CD4-positive, CD25-positive, alpha-beta regulatory T cell (primary cell): ENCODE results near the gene CDH13. TPM values are rescaled to one million over a fixed set of nuclear protein-coding genes. Genes with fewer than 3 reads are reported as not detected.

Experiments used
- ATAC-seq, 2 donors: fragments of 150-1000 bp; cut with Tn5 transposase; one replicate each; pipeline ENCODE4 v1.10.0; 2021; ENCODE audit warnings: low read depth in 2 of 2, moderate number of reproducible peaks in 2 of 2, moderate library complexity in 1 of 2
- DNase-seq, 3 donors: peaks; one replicate each; pipeline versions ENCODE4 v3.0.0 to v3.0.0-alpha.2; 2012 to 2022; ENCODE audit warnings: mixed read lengths in 1 of 3
- H3K27ac ChIP-seq: one replicate; pipeline ENCODE4 v1.7.0; 2013; ENCODE audit warnings: mild to moderate bottlenecking, low read length; ENCODE audit not compliant: insufficient read depth, poor library complexity, severe bottlenecking
- H3K27me3 ChIP-seq: one replicate; pipeline ENCODE4 v1.7.0; 2013; ENCODE audit warnings: low read length; ENCODE audit not compliant: control insufficient read depth, insufficient read depth
- H3K36me3 ChIP-seq: one replicate; pipeline ENCODE4 v1.7.0; 2013; ENCODE audit warnings: mild to moderate bottlenecking, low read length, moderate library complexity; ENCODE audit not compliant: control insufficient read depth, insufficient read depth
- H3K4me1 ChIP-seq: 2 replicates; pipeline ENCODE4 v1.7.0; 2013; ENCODE audit warnings: mild to moderate bottlenecking, low read length; ENCODE audit not compliant: insufficient read depth, control insufficient read depth, poor library complexity, severe bottlenecking
- H3K4me3 ChIP-seq: one replicate; pipeline ENCODE4 v1.7.0; 2013; ENCODE audit warnings: low read depth, mild to moderate bottlenecking, low read length, moderate library complexity
- H3K9me3 ChIP-seq, 2 experiments: 1 replicate in 1 of 2; 2 replicates in 1 of 2; pipeline ENCODE4 v1.7.0; 2013; ENCODE audit warnings: low read length in 2 of 2, mild to moderate bottlenecking in 1 of 2, moderate library complexity in 1 of 2; ENCODE audit not compliant: control insufficient read depth in 2 of 2
- H3K27ac Mint-ChIP-seq, 3 donors: one replicate each; pipeline ENCODE4 v1.8.0; 2020 to 2022; ENCODE audit warnings: mild to moderate bottlenecking in 3 of 3, mixed read lengths in 3 of 3, moderate library complexity in 2 of 3
- H3K27me3 Mint-ChIP-seq: one replicate; pipeline ENCODE4 v1.8.0; 2022; ENCODE audit warnings: mild to moderate bottlenecking, mixed read lengths
- H3K36me3 Mint-ChIP-seq: one replicate; pipeline ENCODE4 v1.8.0; 2020; ENCODE audit warnings: mixed read lengths
- H3K4me1 Mint-ChIP-seq, 4 donors: one replicate each; pipeline ENCODE4 v1.8.0; 2020 to 2022; ENCODE audit warnings: mixed read lengths in 4 of 4, mild to moderate bottlenecking in 1 of 4
- H3K4me3 Mint-ChIP-seq, 4 donors: one replicate each; pipeline ENCODE4 v1.8.0; 2020 to 2022; ENCODE audit warnings: mild to moderate bottlenecking in 4 of 4, mixed read lengths in 4 of 4, moderate library complexity in 3 of 4
- H3K9me3 Mint-ChIP-seq, 7 donors: one replicate each; pipeline ENCODE4 v1.8.0; 2020 to 2022; ENCODE audit warnings: mixed read lengths in 7 of 7, mild to moderate bottlenecking in 3 of 7, moderate library complexity in 2 of 7
- polyA plus RNA-seq, 4 donors: library from polyadenylated mRNA; unstranded; fragments of 300-500 nt; fragmentation: Illumina TruSeq; gene quantifications; one replicate each; pipeline ENCODE4 v1.2.3, GENCODE V29; 2021
- total RNA-seq: library from RNA; stranded (reverse); gene quantifications from one replicate; pipeline ENCODE4 v1.2.3, GENCODE V29; 2022

The CDH13 gene
- not detected for total RNA-seq
- not detected for polyA plus RNA-seq

DNA sequence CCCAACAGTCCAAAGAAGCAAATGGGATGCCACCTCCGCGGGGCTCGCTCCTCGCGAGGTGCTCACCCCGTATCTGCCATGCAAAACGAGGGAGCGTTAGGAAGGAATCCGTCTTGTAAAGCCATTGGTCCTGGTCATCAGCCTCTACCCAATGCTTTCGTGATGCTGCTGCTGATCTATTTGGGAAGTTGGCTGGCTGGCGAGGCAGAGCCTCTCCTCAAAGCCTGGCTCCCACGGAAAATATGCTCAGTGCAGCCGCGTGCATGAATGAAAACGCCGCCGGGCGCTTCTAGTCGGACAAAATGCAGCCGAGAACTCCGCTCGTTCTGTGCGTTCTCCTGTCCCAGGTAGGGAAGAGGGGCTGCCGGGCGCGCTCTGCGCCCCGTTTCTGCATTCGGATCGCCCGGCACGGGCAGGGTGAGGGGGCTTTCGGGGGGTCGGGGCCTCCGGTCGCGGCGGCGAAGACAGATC lies at the start of gene CDH13:
Gene CDH13 (plus strand): TSS at position 179 of the 471 bp plus-strand sequence.
- DNase-seq (no peak), ATAC-seq (no peak)
- Histone ChIP-seq H3K36me3 (no peaks in the 10 kb centered on the region), H3K27me3 (peaks cover 27% of the 10 kb centered on the region), H3K9me3 (no peaks in the 10 kb centered on the region), H3K4me3 (no peak within 1 kb of the TSS), H3K27ac (no peak within 1 kb of the TSS), H3K4me1 (no peaks in the 10 kb centered on the region)
- H3K4me1 Mint-ChIP-seq: peaks cover 0 to 5% (median 2%) of the 10 kb centered on the region in 4 donors
- no peak within 1 kb of the TSS for H3K27ac Mint-ChIP-seq
- H3K4me3 Mint-ChIP-seq: peak within 1 kb of the TSS in 1 of 4 donors; percentile 48
- peaks cover 51% of the 10 kb centered on the region for H3K27me3 Mint-ChIP-seq
- peaks cover 0 to 1% (median 0%) of the 10 kb centered on the region in 7 donors for H3K9me3 Mint-ChIP-seq
- no peaks in the 10 kb centered on the region for H3K36me3 Mint-ChIP-seq

DNA sequence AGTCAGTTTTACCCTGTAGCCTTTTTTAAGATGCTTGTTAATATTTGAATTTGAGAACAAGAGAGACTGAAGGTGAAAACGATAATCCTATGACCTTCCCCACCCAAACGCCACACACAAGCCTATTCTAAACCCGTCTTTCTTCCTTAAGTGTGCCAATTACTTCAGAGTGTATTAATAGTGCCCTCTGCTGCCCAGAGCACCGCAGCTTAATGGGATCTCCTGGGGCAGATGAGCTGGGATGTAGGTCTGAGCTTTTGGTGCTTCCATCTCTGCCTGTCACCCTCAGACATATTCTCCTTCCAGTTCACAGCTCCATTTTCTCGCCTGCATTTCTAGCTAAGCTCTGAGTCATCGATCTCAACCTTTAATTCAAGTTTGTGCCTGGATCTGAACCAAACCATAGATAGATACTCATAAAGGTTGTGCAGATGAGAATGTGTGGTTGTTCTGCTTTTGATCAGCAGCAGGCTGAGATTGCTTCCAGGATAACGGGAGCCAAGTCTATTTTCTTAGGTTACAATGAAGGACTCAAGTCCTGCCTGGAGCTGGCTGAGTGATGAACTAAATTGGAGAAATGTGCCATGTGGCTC lies 46.4 kb upstream of the CDH13 start:
- peaks cover 4% of the 10 kb centered on the region for H3K27me3 Mint-ChIP-seq
- no peak for DNase-seq

DNA sequence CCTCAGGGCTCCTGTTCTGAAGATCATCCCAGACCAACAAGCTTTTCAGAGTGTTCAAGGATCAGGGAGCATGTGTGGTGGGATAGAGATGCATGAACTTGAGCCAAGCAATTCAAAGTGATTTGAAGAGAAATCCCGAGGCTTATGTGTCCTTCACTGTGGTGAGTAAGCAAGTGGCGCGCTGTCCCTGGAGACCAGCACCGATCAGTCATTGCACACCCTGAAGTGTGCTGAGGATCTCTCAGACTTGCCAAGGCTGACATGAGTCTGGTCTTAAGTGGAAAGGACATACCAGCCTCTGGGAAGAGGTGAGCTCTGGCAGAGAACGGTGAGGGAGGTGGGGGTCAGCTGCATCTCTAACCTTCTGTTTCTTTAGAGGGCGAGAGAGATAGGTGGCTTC lies 43.8 kb upstream of the CDH13 start:
- Histone ChIP-seq H3K9me3 (no peaks in the 10 kb centered on the region), H3K4me3 (no peak overlapping the region), H3K27me3 (no peaks in the 10 kb centered on the region), H3K27ac (no peak overlapping the region), H3K36me3 (no peaks in the 10 kb centered on the region), H3K4me1 (no peaks in the 10 kb centered on the region)
- H3K4me3 Mint-ChIP-seq: no peak overlapping the region
- peaks cover 0 to 3% (median 0%) of the 10 kb centered on the region in 7 donors for H3K9me3 Mint-ChIP-seq
- no peaks in the 10 kb centered on the region for H3K4me1 Mint-ChIP-seq
- no peak overlapping the region for H3K27ac Mint-ChIP-seq
- no peak for DNase-seq
- no peak for ATAC-seq
- H3K36me3 Mint-ChIP-seq: no peaks in the 10 kb centered on the region
- H3K27me3 Mint-ChIP-seq: peaks cover 4% of the 10 kb centered on the region

More for the DNA sequence above, 46.4 kb upstream of the CDH13 start:
- H3K27ac Mint-ChIP-seq: no peak overlapping the region
- Histone ChIP-seq H3K9me3 (no peaks in the 10 kb centered on the region), H3K36me3 (no peaks in the 10 kb centered on the region), H3K27me3 (no peaks in the 10 kb centered on the region), H3K4me3 (no peak overlapping the region), H3K27ac (no peak overlapping the region), H3K4me1 (no peaks in the 10 kb centered on the region)
- H3K4me1 Mint-ChIP-seq: no peaks in the 10 kb centered on the region
- peaks cover 0 to 3% (median 0%) of the 10 kb centered on the region in 7 donors for H3K9me3 Mint-ChIP-seq
- H3K36me3 Mint-ChIP-seq: no peaks in the 10 kb centered on the region
- H3K4me3 Mint-ChIP-seq: no peak overlapping the region
- ATAC-seq: no peak

DNA sequence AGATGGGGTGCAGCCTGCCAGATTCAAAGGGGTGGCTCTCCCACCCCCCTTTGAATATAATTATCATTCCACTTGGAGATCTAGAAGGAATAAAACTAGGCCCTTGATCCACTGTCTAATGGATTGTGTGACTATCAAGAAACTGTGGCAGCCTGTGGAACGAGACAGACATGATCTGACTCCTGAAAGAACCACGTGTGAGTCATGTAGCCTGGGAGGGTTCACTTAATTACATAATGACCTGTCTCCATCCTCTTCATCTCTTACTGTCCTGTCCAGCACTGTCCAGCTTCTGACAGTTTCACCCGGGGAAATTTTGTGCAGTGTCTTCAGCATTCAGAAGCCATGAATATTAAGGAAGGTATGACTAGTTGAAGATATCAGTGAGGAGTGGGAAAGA lies 43.3 kb upstream of the CDH13 start:
- Histone ChIP-seq H3K9me3 (no peaks in the 10 kb centered on the region), H3K36me3 (no peaks in the 10 kb centered on the region), H3K4me1 (no peaks in the 10 kb centered on the region), H3K27me3 (no peaks in the 10 kb centered on the region), H3K27ac (no peak overlapping the region), H3K4me3 (no peak overlapping the region)
- ATAC-seq (no peak), DNase-seq (no peak)
- no peaks in the 10 kb centered on the region for H3K36me3 Mint-ChIP-seq
- H3K4me1 Mint-ChIP-seq: no peaks in the 10 kb centered on the region
- H3K9me3 Mint-ChIP-seq: peaks cover 0 to 3% (median 0%) of the 10 kb centered on the region in 7 donors
- H3K4me3 Mint-ChIP-seq: no peak overlapping the region
- peaks cover 4% of the 10 kb centered on the region for H3K27me3 Mint-ChIP-seq
- H3K27ac Mint-ChIP-seq: no peak overlapping the region

- H3K36me3 Mint-ChIP-seq: no peaks in the 10 kb centered on the region
- H3K27ac Mint-ChIP-seq: no peak overlapping the region
Measured at GRCh38 chr16:82584553-82585152, 42.1 kb upstream of the CDH13 start.

GRCh38 chr16:82585675-82586074 lies 41.1 kb upstream of the CDH13 start:
- no peaks in the 10 kb centered on the region for H3K9me3 ChIP-seq
- H3K27ac ChIP-seq: no peak overlapping the region
- peaks cover 0 to 3% (median 0%) of the 10 kb centered on the region in 7 donors for H3K9me3 Mint-ChIP-seq
- H3K36me3 Mint-ChIP-seq: no peaks in the 10 kb centered on the region
- no peaks in the 10 kb centered on the region for H3K27me3 ChIP-seq
- DNase-seq: no peak
- no peak overlapping the region for H3K4me3 Mint-ChIP-seq
- no peaks in the 10 kb centered on the region for H3K4me1 Mint-ChIP-seq
- H3K4me3 ChIP-seq: no peak overlapping the region
- H3K27me3 Mint-ChIP-seq: peaks cover 4% of the 10 kb centered on the region
- H3K36me3 ChIP-seq: no peaks in the 10 kb centered on the region
- no peak overlapping the region for H3K27ac Mint-ChIP-seq
- H3K4me1 ChIP-seq: no peaks in the 10 kb centered on the region
- no peak for ATAC-seq

More at GRCh38 chr16:82584553-82585152, 42.1 kb upstream of the CDH13 start:
- Histone ChIP-seq H3K27ac (no peak overlapping the region), H3K4me1 (no peaks in the 10 kb centered on the region), H3K36me3 (no peaks in the 10 kb centered on the region), H3K4me3 (no peak overlapping the region), H3K27me3 (no peaks in the 10 kb centered on the region), H3K9me3 (no peaks in the 10 kb centered on the region)
- Mint-ChIP-seq H3K4me1 (no peaks in the 10 kb centered on the region), H3K4me3 (no peak overlapping the region), H3K27me3 (peaks cover 4% of the 10 kb centered on the region), H3K9me3 (peaks cover 0 to 3% (median 0%) of the 10 kb centered on the region in 7 donors)
- ATAC-seq (no peak), DNase-seq (no peak)

GRCh38 chr16:82586130-82586529 lies 40.6 kb upstream of the CDH13 start:
- DNase-seq: no peak
- H3K27ac Mint-ChIP-seq: no peak overlapping the region
- peaks cover 0 to 3% (median 0%) of the 10 kb centered on the region in 7 donors for H3K9me3 Mint-ChIP-seq
- no peak for ATAC-seq
- H3K4me3 Mint-ChIP-seq: no peak overlapping the region
- H3K4me1 Mint-ChIP-seq: no peaks in the 10 kb centered on the region
- H3K27ac ChIP-seq: no peak overlapping the region
- no peaks in the 10 kb centered on the region for H3K9me3 ChIP-seq
- no peaks in the 10 kb centered on the region for H3K36me3 Mint-ChIP-seq
- peaks cover 4% of the 10 kb centered on the region for H3K27me3 Mint-ChIP-seq
- no peaks in the 10 kb centered on the region for H3K27me3 ChIP-seq
- H3K4me3 ChIP-seq: no peak overlapping the region
- H3K36me3 ChIP-seq: no peaks in the 10 kb centered on the region
- no peaks in the 10 kb centered on the region for H3K4me1 ChIP-seq

DNA sequence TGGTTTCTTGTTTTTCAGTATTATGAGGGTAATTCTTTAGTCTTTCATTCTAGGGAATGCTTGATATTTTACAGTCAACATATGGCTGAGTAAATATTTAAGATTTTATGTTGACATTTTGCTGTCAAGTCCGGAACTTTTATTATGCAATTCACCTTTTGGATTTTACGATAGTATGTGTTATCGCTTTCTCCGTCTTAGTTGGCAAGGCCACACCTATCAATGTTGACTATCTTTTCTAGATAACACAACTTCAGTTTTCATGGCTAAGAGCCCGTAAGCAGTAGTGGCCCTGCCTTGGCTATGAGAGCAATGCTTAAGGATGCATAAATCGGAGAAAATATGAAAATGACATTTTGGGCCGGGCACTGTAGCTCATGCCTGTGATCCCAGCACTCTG lies 39.5 kb upstream of the CDH13 start:
- H3K27ac Mint-ChIP-seq: no peak overlapping the region

More for the DNA sequence above, 39.5 kb upstream of the CDH13 start:
- no peak overlapping the region for H3K27ac ChIP-seq
- no peaks in the 10 kb centered on the region for H3K4me1 ChIP-seq
- no peaks in the 10 kb centered on the region for H3K36me3 Mint-ChIP-seq
- H3K9me3 Mint-ChIP-seq: peaks cover 0 to 3% (median 0%) of the 10 kb centered on the region in 7 donors
- H3K9me3 ChIP-seq: no peaks in the 10 kb centered on the region
- DNase-seq (no peak), ATAC-seq (no peak)
- no peak overlapping the region for H3K4me3 Mint-ChIP-seq
- peaks cover 4% of the 10 kb centered on the region for H3K27me3 Mint-ChIP-seq
- no peak overlapping the region for H3K4me3 ChIP-seq
- no peaks in the 10 kb centered on the region for H3K4me1 Mint-ChIP-seq
- no peaks in the 10 kb centered on the region for H3K27me3 ChIP-seq
- H3K36me3 ChIP-seq: no peaks in the 10 kb centered on the region
